CD8-positive, alpha-beta memory T cell (primary cell): ENCODE data around the gene PLSCR5. TPM values are rescaled to one million over a fixed set of nuclear protein-coding genes. Genes with fewer than 3 reads are reported as not detected.

Source experiments
- CTCF ChIA-PET: fragments of 350-600 bp; sonication (Branson Sonifier 250); formaldehyde crosslinking; loops from one replicate; lab custom pipeline; 2021; ENCODE audit warnings: antibody characterized with exemption; lab: Charles Lee
- POLR2A ChIA-PET: fragments of 350-600 bp; sonication (Branson Sonifier 250); formaldehyde crosslinking; loops from one replicate; lab custom pipeline; 2021; ENCODE audit warnings: antibody characterized with exemption; lab: Charles Lee
- DNase-seq, 5 donors: peaks; one replicate each; pipeline versions ENCODE4 v3.0.0 to v3.0.0-alpha.2; 2020 to 2022; ENCODE audit warnings: mixed read lengths in 1 of 5
- H3K27ac ChIP-seq: one replicate; pipeline ENCODE4 v1.7.0; 2013; ENCODE audit warnings: low read depth, mild to moderate bottlenecking, low read length, moderate library complexity
- H3K27me3 ChIP-seq: 2 replicates; pipeline ENCODE4 v1.7.0; 2013; ENCODE audit warnings: low read length, mild to moderate bottlenecking; ENCODE audit not compliant: insufficient read depth, poor library complexity, severe bottlenecking
- H3K36me3 ChIP-seq: 2 replicates; pipeline ENCODE4 v1.7.0; 2013; ENCODE audit warnings: mild to moderate bottlenecking, low read length, moderate library complexity; ENCODE audit not compliant: insufficient read depth
- H3K4me1 ChIP-seq: 2 replicates; pipeline ENCODE4 v1.7.0; 2013; ENCODE audit warnings: mild to moderate bottlenecking, low read length, moderate library complexity; ENCODE audit not compliant: insufficient read depth
- H3K4me3 ChIP-seq: 2 replicates; pipeline ENCODE4 v1.7.0; 2013; ENCODE audit warnings: mild to moderate bottlenecking, low read length
- H3K9me3 ChIP-seq: 2 replicates; pipeline ENCODE4 v1.7.0; 2013; ENCODE audit warnings: mild to moderate bottlenecking, low read length
- H3K27ac Mint-ChIP-seq, 8 donors: one replicate each; pipeline ENCODE4 v1.8.0; 2020 to 2021; ENCODE audit warnings: mixed read lengths in 8 of 8, mild to moderate bottlenecking in 6 of 8, inconsistent platforms in 3 of 8, moderate library complexity in 3 of 8
- H3K27me3 Mint-ChIP-seq, 2 donors: one replicate each; pipeline ENCODE4 v1.8.0; 2020 to 2021; ENCODE audit warnings: mixed read lengths in 2 of 2, mild to moderate bottlenecking in 1 of 2, moderate library complexity in 1 of 2
- H3K36me3 Mint-ChIP-seq, 3 donors: one replicate each; pipeline ENCODE4 v1.8.0; 2020 to 2021; ENCODE audit warnings: mixed read lengths in 3 of 3, inconsistent platforms in 1 of 3, mild to moderate bottlenecking in 1 of 3
- H3K4me1 Mint-ChIP-seq, 3 donors: one replicate each; pipeline ENCODE4 v1.8.0; 2020 to 2021; ENCODE audit warnings: mixed read lengths in 3 of 3, inconsistent platforms in 1 of 3, mild to moderate bottlenecking in 1 of 3
- H3K4me3 Mint-ChIP-seq, 7 donors: one replicate each; pipeline ENCODE4 v1.8.0; 2020 to 2021; ENCODE audit warnings: mixed read lengths in 7 of 7, mild to moderate bottlenecking in 6 of 7, moderate library complexity in 4 of 7, inconsistent platforms in 2 of 7
- H3K9me3 Mint-ChIP-seq, 5 donors: one replicate each; pipeline ENCODE4 v1.8.0; 2020 to 2022; ENCODE audit warnings: mixed read lengths in 5 of 5, mild to moderate bottlenecking in 3 of 5, moderate library complexity in 2 of 5, inconsistent platforms in 1 of 5
- polyA plus RNA-seq: library from polyadenylated mRNA; unstranded; fragments of 300-500 nt; fragmentation: Illumina TruSeq; gene quantifications from one replicate; pipeline ENCODE4 v1.2.3, GENCODE V29; 2021
- total RNA-seq, 2 experiments: library from RNA; stranded (reverse); gene quantifications; one replicate each; pipeline ENCODE4 v1.2.3, GENCODE V29; 2021

Gene PLSCR5
- total and polyA plus RNA-seq, 3 experiments from 2014 or later, result not detected

DNA sequence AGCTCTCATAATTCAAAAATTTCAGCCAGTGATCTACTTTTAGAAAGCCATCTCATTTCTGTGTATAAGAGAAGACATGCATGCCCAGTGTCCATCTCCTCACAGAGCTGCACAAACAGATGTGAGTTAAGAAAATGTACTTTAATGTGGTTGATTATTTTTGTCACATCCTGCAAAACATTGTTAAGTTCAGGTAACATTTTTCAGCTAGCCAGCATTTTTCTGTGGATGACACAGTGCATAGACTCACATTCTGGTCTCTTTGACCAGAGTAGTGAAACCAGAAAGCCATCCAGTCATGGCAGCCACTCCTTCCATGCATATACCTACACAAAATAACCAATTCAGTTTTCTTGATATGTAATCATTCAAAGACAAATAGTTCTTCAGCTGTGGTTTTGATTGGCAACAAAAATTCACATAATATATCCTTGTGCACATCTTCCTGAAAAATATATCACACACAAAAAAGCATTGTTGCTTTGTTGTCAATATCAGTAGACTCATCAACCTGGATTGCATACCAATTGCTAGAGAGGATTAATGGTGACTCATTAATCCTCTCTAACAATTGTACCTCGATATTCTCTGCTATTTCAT, 58.7 kb downstream of the PLSCR5 start:
- Mint-ChIP-seq H3K27me3 (no peaks in the 10 kb centered on the region), H3K4me3 (peak overlapping the region in 3 of 7 donors; percentile 24 to 61 (median 43)), H3K36me3 (peaks cover 0 to 6% (median 0%) of the 10 kb centered on the region in 3 donors), H3K4me1 (peaks cover 53 to 68% (median 62%) of the 10 kb centered on the region in 3 donors), H3K9me3 (no peaks in the 10 kb centered on the region), H3K27ac (peak overlapping the region in 6 of 8 donors; percentile 2 to 59 (median 32))
- H3K36me3 ChIP-seq, result no peaks in the 10 kb centered on the region
- no peaks in the 10 kb centered on the region for H3K9me3 ChIP-seq
- no peak overlapping the region for H3K4me3 ChIP-seq
- peaks cover 31% of the 10 kb centered on the region for H3K4me1 ChIP-seq
- DNase-seq, result no peak
- CTCF ChIA-PET, result no interaction called here
- H3K27ac ChIP-seq, result no peak overlapping the region
- POLR2A ChIA-PET, result no interaction called here
- H3K27me3 ChIP-seq, result no peaks in the 10 kb centered on the region

DNA sequence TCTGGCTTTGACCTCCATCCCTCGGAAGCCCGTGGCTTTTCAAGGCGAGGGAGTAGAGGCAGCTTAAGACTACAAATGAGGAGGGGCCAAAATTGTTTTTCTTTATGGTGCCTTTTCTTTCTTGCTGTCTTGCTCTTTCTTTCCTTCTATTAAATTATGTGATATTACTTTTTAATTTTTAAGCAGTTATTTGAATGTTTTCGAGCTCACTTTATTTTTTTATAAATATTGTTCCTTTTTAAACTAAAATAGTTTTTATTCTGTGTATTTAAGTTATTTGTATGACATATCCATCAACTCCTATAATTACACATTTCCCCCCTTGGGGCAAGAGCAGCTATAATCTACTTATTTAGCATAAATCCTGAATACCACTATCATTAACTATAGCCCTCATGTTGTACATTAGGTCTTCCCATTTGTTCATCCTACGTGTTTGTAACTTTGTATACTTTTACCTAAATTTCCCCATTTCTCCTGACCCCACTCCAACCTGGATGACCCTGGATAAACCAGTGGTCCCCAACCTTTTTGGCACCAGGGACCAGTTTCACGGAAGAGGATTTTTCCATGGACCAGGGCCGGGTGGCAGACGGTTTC, 60.1 kb downstream of the PLSCR5 start:
- CTCF ChIA-PET, result interaction anchor here (1.7 kb wide), 1 partner anchor 49 kb away, joined by 3 read pairs; no protein-coding TSS in a partner anchor
- no peaks in the 10 kb centered on the region for H3K9me3 Mint-ChIP-seq
- H3K27me3 Mint-ChIP-seq, result no peaks in the 10 kb centered on the region

DNA sequence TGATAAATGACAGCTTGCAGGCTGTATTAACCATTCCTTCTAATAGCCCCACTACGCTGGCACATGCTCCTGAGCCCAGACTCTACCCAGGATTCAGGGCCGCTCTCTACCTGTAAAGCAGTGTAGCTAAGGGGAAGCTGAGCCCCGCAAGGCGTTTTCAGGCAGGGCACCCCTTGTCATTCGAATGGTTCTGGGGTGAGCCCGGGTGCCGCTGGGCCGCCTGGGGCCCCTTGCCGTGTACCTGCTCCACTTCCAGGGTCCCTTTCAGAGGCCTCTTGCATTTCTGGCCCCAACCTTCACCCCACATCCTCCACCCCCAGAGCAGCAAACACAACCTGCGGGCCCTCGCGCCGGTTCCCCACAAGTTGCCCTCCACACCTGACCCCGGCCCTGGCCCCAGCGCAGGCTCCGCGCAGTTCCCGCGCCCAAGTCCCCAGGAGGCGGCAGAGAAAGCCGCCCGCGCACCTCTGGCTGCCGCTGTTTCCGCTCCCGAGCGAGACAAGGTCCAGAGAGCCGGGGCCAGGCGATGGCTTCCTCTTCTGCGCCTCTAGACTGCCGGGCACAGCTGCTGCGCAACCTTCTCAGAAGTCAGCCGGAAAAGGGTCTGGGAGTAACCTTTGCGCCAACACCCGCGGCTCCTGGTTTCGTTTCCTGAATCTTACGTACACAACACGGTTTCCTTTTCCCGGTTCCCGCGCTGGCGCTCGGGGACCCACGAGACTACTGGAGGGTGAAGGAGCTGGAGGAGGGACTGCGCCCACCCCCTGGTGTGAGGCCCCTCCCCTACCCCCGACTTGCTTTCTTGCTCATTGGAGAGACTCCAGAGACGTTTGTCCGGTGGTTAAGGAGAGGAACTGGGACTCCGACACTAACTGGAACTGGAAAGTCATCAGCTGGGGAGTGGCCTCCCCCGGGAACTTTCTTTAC, 60.9 kb downstream of the PLSCR5 start, which contains the start of gene PLSCR1:
Gene PLSCR1, minus strand, starts transcription at position 606 of the 927 bp plus-strand sequence. CDS start 8,055 bp downstream, outside the sequence.
- Histone ChIP-seq H3K9me3 (no peaks in the 10 kb centered on the region), H3K27ac (peak within 1 kb of the TSS; percentile 66), H3K4me3 (peak within 1 kb of the TSS; percentile 82), H3K4me1 (peaks cover 37% of the 10 kb centered on the region), H3K27me3 (no peaks in the 10 kb centered on the region), H3K36me3 (no peaks in the 10 kb centered on the region)
- ChIA-PET CTCF (interaction anchor here (1.7 kb wide), 1 partner anchor 50 kb away, joined by 3 read pairs; no protein-coding TSS in a partner anchor), POLR2A (interaction anchor here (1.9 kb wide), 1 partner anchor 75 kb away, joined by 10 read pairs; the partner anchor contains the start of gene PLSCR2)
- H3K4me1 Mint-ChIP-seq, result peaks cover 59 to 68% (median 64%) of the 10 kb centered on the region in 3 donors
- DNase-seq, result peak; percentile 49 to 74 (median 65)
- H3K36me3 Mint-ChIP-seq, result peaks cover 0 to 7% (median 0%) of the 10 kb centered on the region in 3 donors
- H3K27me3 Mint-ChIP-seq, result no peaks in the 10 kb centered on the region
- H3K27ac Mint-ChIP-seq, result peak within 1 kb of the TSS; percentile 77 to 99 (median 90)
- H3K4me3 Mint-ChIP-seq, result peak within 1 kb of the TSS; percentile 92 to 98 (median 95)
- H3K9me3 Mint-ChIP-seq, result no peaks in the 10 kb centered on the region

More for the DNA sequence above, 60.1 kb downstream of the PLSCR5 start:
- Histone ChIP-seq H3K27ac (peak overlapping the region; percentile 66), H3K4me1 (peaks cover 35% of the 10 kb centered on the region), H3K27me3 (no peaks in the 10 kb centered on the region), H3K36me3 (no peaks in the 10 kb centered on the region), H3K9me3 (no peaks in the 10 kb centered on the region), H3K4me3 (peak overlapping the region; percentile 82)
- Mint-ChIP-seq H3K4me3 (peak overlapping the region; percentile 92 to 98 (median 95)), H3K4me1 (peaks cover 54 to 68% (median 62%) of the 10 kb centered on the region in 3 donors), H3K27ac (peak overlapping the region; percentile 77 to 99 (median 90)), H3K36me3 (peaks cover 0 to 6% (median 0%) of the 10 kb centered on the region in 3 donors)
- POLR2A ChIA-PET, result interaction anchor here (1.9 kb wide), 1 partner anchor 76 kb away, joined by 10 read pairs; the partner anchor contains the start of gene PLSCR2
- DNase-seq, result no peak

DNA sequence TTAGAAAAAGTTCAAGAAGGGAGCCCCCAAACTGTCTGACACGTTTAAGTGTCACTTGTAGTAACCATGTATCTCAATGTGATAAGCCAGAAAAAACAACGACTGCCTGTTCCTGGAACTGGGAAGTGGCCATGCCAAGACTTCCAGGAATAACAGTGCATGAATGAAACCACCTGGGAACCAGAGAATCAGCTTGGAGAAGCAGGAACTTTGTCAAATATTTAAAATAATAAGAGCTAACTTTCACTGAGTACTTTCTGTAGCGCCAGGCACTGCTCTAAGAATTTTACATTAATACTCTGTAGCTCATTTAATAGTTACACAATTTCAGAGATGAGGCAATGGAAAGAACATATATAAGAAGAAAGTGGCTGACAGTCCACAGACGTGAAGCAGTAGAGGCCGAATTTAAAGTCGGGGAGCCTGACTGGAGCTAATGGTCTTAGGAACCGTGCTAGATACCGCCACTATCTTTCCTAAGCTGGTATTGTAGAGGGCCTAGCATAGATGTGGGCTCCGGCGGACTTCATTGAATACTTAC, 61.6 kb downstream of the PLSCR5 start:
- peak overlapping the region; percentile 92 to 98 (median 95) for H3K4me3 Mint-ChIP-seq
- H3K27me3 Mint-ChIP-seq, result no peaks in the 10 kb centered on the region
- ChIA-PET CTCF (interaction anchor here (0.8 to 1.7 kb wide), 2 partner anchors 51 to 63 kb away, joined by 3 read pairs; no protein-coding TSS in a partner anchor), POLR2A (interaction anchor here (1.9 kb wide), 1 partner anchor 74 kb away, joined by 10 read pairs; the partner anchor contains the start of gene PLSCR2)
- no peaks in the 10 kb centered on the region for H3K36me3 ChIP-seq
- peak overlapping the region; percentile 82 for H3K4me3 ChIP-seq
- peak overlapping the region; percentile 23 to 99 (median 90) for H3K27ac Mint-ChIP-seq
- H3K4me1 ChIP-seq, result peaks cover 37% of the 10 kb centered on the region
- no peaks in the 10 kb centered on the region for H3K27me3 ChIP-seq
- no peaks in the 10 kb centered on the region for H3K9me3 Mint-ChIP-seq
- peak overlapping the region; percentile 66 for H3K27ac ChIP-seq
- DNase-seq, result no peak
- H3K9me3 ChIP-seq, result no peaks in the 10 kb centered on the region
- H3K36me3 Mint-ChIP-seq, result peaks cover 0 to 10% (median 0%) of the 10 kb centered on the region in 3 donors
- H3K4me1 Mint-ChIP-seq, result peaks cover 62 to 72% (median 68%) of the 10 kb centered on the region in 3 donors

DNA sequence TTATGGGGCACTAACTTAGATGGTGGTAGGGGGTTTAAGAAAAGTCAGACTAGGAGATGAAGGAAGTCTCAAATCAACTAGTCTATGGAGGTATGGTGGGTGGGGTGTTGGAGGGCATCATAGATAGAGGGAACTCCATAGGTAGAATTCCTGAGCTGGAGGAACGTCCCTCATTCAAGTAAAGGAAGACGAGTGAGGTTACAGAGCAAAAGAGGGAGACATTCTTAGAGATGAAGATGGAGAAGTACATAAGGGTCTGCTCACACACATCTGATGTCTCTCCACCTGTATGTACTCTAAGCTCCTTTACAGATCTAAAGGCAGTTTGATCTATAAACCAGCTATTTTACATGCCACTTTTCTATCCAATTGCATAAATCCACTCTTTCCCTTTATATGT, 62.2 kb downstream of the PLSCR5 start:
- H3K27ac ChIP-seq, result peak overlapping the region; percentile 66
- no peaks in the 10 kb centered on the region for H3K9me3 ChIP-seq
- ChIA-PET CTCF (interaction anchor here (0.8 kb wide), 1 partner anchor 63 kb away, joined by 3 read pairs; no protein-coding TSS in a partner anchor), POLR2A (no interaction called here)
- H3K4me1 ChIP-seq, result peaks cover 37% of the 10 kb centered on the region
- Mint-ChIP-seq H3K4me3 (peak overlapping the region; percentile 92 to 98 (median 95)), H3K27me3 (no peaks in the 10 kb centered on the region), H3K9me3 (no peaks in the 10 kb centered on the region), H3K4me1 (peaks cover 64 to 72% (median 71%) of the 10 kb centered on the region in 3 donors), H3K36me3 (peaks cover 0 to 10% (median 0%) of the 10 kb centered on the region in 3 donors), H3K27ac (peak overlapping the region in 7 of 8 donors; percentile 34 to 99 (median 91))
- H3K4me3 ChIP-seq, result peak overlapping the region; percentile 82
- H3K27me3 ChIP-seq, result no peaks in the 10 kb centered on the region
- no peaks in the 10 kb centered on the region for H3K36me3 ChIP-seq
- no peak for DNase-seq

DNA sequence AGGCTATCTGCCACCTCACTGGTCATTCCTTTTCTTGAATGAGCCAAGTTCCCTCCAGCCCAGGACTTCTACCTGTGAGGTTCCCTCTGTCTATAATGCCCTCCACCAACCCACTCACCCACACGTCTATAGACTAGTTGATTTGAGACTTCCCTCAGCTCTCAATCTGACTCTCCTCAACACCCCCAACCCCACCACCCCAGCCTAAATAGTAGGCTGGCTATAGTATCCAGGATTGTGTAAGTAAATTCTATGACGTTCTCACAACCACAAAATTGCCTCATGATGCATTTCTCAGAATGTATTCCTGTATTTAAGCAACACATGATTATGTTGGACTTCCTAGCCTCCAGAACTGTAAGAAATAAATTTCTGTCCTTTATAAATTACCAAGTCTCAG, 63.0 kb downstream of the PLSCR5 start:
- CTCF ChIA-PET, result no interaction called here
- Mint-ChIP-seq H3K27me3 (no peaks in the 10 kb centered on the region), H3K9me3 (no peaks in the 10 kb centered on the region), H3K4me1 (peaks cover 67 to 68% (median 68%) of the 10 kb centered on the region in 3 donors), H3K4me3 (peak overlapping the region; percentile 23 to 96 (median 71)), H3K27ac (peak overlapping the region in 5 of 8 donors; percentile 0 to 85 (median 7)), H3K36me3 (peaks cover 0 to 14% (median 2%) of the 10 kb centered on the region in 3 donors)
- peaks cover 37% of the 10 kb centered on the region for H3K4me1 ChIP-seq
- DNase-seq, result no peak
- H3K27me3 ChIP-seq, result no peaks in the 10 kb centered on the region
- H3K27ac ChIP-seq, result no peak overlapping the region
- H3K36me3 ChIP-seq, result no peaks in the 10 kb centered on the region
- no peaks in the 10 kb centered on the region for H3K9me3 ChIP-seq
- POLR2A ChIA-PET, result no interaction called here
- no peak overlapping the region for H3K4me3 ChIP-seq

DNA sequence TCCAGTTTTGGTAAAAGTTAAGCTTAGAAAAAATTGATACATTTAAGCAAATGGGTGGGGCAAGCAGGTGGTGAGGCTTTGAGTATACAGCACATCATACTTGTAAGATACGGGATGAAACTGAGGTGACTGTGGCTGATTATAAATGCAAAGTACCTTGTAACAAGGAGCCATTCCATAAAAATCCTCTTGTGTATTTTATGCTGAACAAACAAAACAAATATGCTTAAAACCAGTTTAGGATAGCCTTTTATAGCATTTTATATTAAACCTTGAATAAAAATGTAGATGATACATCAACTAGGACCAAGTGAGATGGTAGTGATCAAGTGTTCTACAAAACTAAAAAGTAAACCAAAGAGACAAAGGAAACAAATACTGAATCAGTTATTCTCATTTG, 64.2 kb downstream of the PLSCR5 start:
- ChIA-PET CTCF (no interaction called here), POLR2A (no interaction called here)
- no peak overlapping the region for H3K27ac ChIP-seq
- no peaks in the 10 kb centered on the region for H3K27me3 ChIP-seq
- H3K36me3 ChIP-seq, result no peaks in the 10 kb centered on the region
- Mint-ChIP-seq H3K36me3 (peaks cover 0 to 15% (median 3%) of the 10 kb centered on the region in 3 donors), H3K9me3 (no peaks in the 10 kb centered on the region), H3K27ac (peak overlapping the region in 4 of 8 donors; percentile 3 to 72 (median 47)), H3K27me3 (no peaks in the 10 kb centered on the region), H3K4me1 (peaks cover 65 to 67% (median 67%) of the 10 kb centered on the region in 3 donors), H3K4me3 (peak overlapping the region in 3 of 7 donors; percentile 1 to 92 (median 39))
- no peaks in the 10 kb centered on the region for H3K9me3 ChIP-seq
- no peak overlapping the region for H3K4me3 ChIP-seq
- DNase-seq, result no peak
- H3K4me1 ChIP-seq, result peaks cover 37% of the 10 kb centered on the region
